Hepatocyte (in vitro differentiated cells): ENCODE data around the gene HDHD2. TPM values are rescaled to one million over a fixed set of nuclear protein-coding genes. Genes with fewer than 3 reads are reported as not detected.
"Not testable (repeated sequence)": the region's sequence is repeated elsewhere in the genome, so short reads cannot be mapped to it uniquely, and the experiment has no call there.

Experiments
- DNase-seq: peaks from one replicate; pipeline ENCODE4 v3.0.0-alpha.2; 2016; ENCODE audit warnings: low spot score
- H2AFZ ChIP-seq: fragments of 200-600 bp; sonication (generic); 2 replicates; pipeline ENCODE4 v1.6.0; 2016; ENCODE audit warnings: antibody characterized with exemption, mild to moderate bottlenecking
- H3K27ac ChIP-seq: fragments of 200-600 bp; sonication (generic); 2 replicates; pipeline ENCODE4 v1.5.1; 2016; ENCODE audit warnings: mild to moderate bottlenecking
- H3K27me3 ChIP-seq: fragments of 200-600 bp; sonication (generic); 2 replicates; pipeline ENCODE4 v1.6.1; 2016
- H3K36me3 ChIP-seq: fragments of 200-600 bp; sonication (generic); replicated peaks from 2 replicates; pipeline ENCODE4 v1.5.1; 2016; ENCODE audit warnings: low read depth; ENCODE audit not compliant: insufficient read depth
- H3K4me1 ChIP-seq: fragments of 200-600 bp; sonication (generic); 2 replicates; pipeline ENCODE4 v1.5.1; 2016; ENCODE audit warnings: mild to moderate bottlenecking, moderate library complexity; ENCODE audit not compliant: insufficient read depth
- H3K4me2 ChIP-seq: fragments of 200-600 bp; sonication (generic); 2 replicates; pipeline ENCODE4 v1.6.0; 2016
- H3K4me3 ChIP-seq: fragments of 200-600 bp; sonication (generic); 2 replicates; pipeline ENCODE4 v1.5.1; 2016; ENCODE audit warnings: mild to moderate bottlenecking
- H3K79me2 ChIP-seq: fragments of 200-600 bp; sonication (generic); 2 replicates; pipeline ENCODE4 v1.6.0; 2017; ENCODE audit warnings: mild to moderate bottlenecking
- H3K9me2 ChIP-seq: fragments of 200-600 bp; sonication (generic); replicated peaks from 2 replicates; pipeline ENCODE4 v1.6.0; 2017; ENCODE audit warnings: mild to moderate bottlenecking; ENCODE audit not compliant: insufficient read depth
- H3K9me3 ChIP-seq: fragments of 200-600 bp; sonication (generic); 2 replicates; pipeline ENCODE4 v1.5.1; 2016; ENCODE audit warnings: low read depth, mild to moderate bottlenecking
- H4K20me1 ChIP-seq: fragments of 200-600 bp; sonication (generic); 2 replicates; pipeline ENCODE4 v1.6.0; 2016; ENCODE audit warnings: mild to moderate bottlenecking; ENCODE audit not compliant: insufficient read depth, poor library complexity, severe bottlenecking
- CTCF ChIP-seq: fragments of 200-600 bp; sonication (generic); IDR thresholded peaks from 2 replicates; pipeline ENCODE4 v1.5.1; 2016; ENCODE audit warnings: antibody characterized with exemption, mild to moderate bottlenecking; ENCODE audit not compliant: poor library complexity
- EZH2 ChIP-seq: fragments of 200-600 bp; sonication (generic); IDR thresholded peaks from 2 replicates; pipeline ENCODE4 v1.6.1; 2016; ENCODE audit warnings: antibody characterized with exemption, mild to moderate bottlenecking, borderline replicate concordance
- EZH2phosphoT487 ChIP-seq: fragments of 200-600 bp; sonication (generic); IDR thresholded peaks from one replicate; pipeline ENCODE4 v1.6.1; 2018; ENCODE audit warnings: antibody characterized with exemption, mild to moderate bottlenecking, low read depth, moderate library complexity; ENCODE audit not compliant: unreplicated experiment, severe bottlenecking
- WGBS: methylation state at CpG from one replicate; pipeline ENCODE4 v1.1.6; 2016; ENCODE audit warnings: low lambda C conversion rate; ENCODE audit errors: missing lambda C conversion rate; 5-methylcytosine and 5-hydroxymethylcytosine counted together
- polyA plus RNA-seq: library from polyadenylated mRNA; unstranded; fragments of >200 nt; fragmentation: Nextera tagmentation; extraction: Ambion mirVana; gene quantifications from 2 replicates; pipeline ENCODE4 v1.2.1, GENCODE V29; 2016
- total RNA-seq: library from RNA; depleted of rRNA; stranded (reverse); fragments of >200 nt; gene quantifications from 2 replicates; pipeline ENCODE4 v1.2.3, GENCODE V29; 2014

The HDHD2 gene
- total RNA-seq, result 18.5 and 22.3 TPM in 2 replicates
- polyA plus RNA-seq, result 32.1 and 33.7 TPM in 2 replicates

DNA sequence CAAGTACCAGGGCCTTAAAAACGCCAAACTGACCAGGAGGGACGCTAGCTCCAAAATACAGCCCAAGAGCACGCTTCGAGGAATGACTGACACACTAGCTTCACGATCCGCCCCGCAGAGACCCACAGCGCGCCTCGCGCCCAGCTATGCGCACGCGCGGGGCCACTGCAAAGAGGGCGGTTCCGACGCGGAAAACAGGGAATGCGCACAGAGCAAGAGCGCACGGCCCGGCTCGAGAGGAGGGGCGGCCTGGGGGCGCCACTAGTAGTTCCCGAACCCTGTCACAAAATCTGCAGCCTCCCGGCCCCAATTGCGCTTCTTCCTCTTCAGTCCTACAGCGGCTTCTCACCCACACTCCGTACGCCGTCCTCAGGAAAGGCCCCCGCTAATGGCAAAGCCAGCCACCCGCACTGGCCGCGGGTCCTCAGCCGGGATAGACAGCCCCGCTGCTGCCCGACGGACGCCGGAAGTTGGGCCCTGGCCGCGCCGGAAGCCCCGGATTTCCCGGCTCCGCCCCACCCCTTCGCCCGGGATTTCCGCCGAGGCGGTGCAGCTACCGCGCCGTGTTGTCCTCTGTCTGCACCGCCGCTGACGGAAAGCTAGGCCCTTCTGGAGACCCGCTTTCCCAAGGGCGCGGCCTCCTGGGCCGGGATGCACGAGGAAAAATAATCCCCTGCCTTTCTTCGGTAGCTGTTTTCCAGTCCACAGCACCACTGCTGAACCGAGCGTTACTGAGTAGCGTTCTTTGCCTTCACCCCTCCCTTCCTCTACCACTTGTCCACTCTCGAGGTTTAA, at the start of gene HDHD2:
TSS of gene HDHD2 (minus strand) at position 472 of the 795 bp plus-strand sequence. CDS start 14,061 bp downstream, outside the sequence.
- Histone ChIP-seq H3K27me3 (no peaks in the 10 kb centered on the region), H3K36me3 (no peaks in the 10 kb centered on the region), H3K4me2 (peak within 1 kb of the TSS; percentile 90), H3K4me3 (peak within 1 kb of the TSS; percentile 69), H2AFZ (peak within 1 kb of the TSS; percentile 99), H3K9me2 (no peaks in the 10 kb centered on the region), H4K20me1 (no peaks in the 10 kb centered on the region), H3K79me2 (peaks cover 45% of the 10 kb centered on the region), H3K27ac (peak within 1 kb of the TSS; percentile 98), H3K9me3 (no peaks in the 10 kb centered on the region), H3K4me1 (peaks cover 14% of the 10 kb centered on the region)
- WGBS, result 1% methylated on average over 68 of the region's 70 CpGs
- TF ChIP-seq CTCF (no peak), EZH2 (no peak), EZH2phosphoT487 (no peak)
- peak; percentile 88 for DNase-seq

DNA sequence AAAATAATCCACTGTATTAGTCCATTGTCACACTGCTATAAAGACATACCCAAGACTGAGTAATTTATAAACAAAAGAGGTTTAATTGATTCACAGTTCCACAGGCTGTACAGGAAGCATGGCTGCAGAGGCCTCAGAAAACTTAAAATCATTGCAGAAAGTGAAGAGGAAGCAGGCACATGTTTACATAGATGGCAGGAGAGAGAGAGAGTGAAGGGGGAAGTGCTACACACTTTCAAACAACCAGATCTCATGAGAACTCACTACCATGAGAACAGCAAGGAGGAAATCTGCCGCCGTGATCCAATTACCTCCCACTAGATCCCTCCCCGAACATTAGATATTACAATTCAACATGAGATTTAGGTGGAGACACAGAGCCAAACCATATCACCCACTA, 45.7 kb upstream of the HDHD2 start:
- not testable (repeated sequence) for H3K4me2 ChIP-seq, H3K79me2 ChIP-seq, H3K9me2 ChIP-seq, H4K20me1 ChIP-seq, DNase-seq, H2AFZ ChIP-seq, H3K27me3 ChIP-seq, H3K4me3 ChIP-seq, H3K27ac ChIP-seq, H3K9me3 ChIP-seq, H3K4me1 ChIP-seq, H3K36me3 ChIP-seq
- 75% methylated on average over 3 of the region's 3 CpGs for WGBS

- no peak overlapping the region for H2AFZ ChIP-seq
- H3K36me3 ChIP-seq, result no peaks in the 10 kb centered on the region
- no peaks in the 10 kb centered on the region for H3K9me3 ChIP-seq
- H3K4me3 ChIP-seq, result no peak overlapping the region
- no peaks in the 10 kb centered on the region for H3K9me2 ChIP-seq
- H4K20me1 ChIP-seq, result no peaks in the 10 kb centered on the region
- TF ChIP-seq CTCF (no peak), EZH2 (no peak), EZH2phosphoT487 (no peak)
- no peak overlapping the region for H3K4me2 ChIP-seq
- no peaks in the 10 kb centered on the region for H3K27me3 ChIP-seq
- H3K79me2 ChIP-seq, result no peaks in the 10 kb centered on the region
- WGBS, result 90% methylated on average over 2 of the region's 2 CpGs
- H3K27ac ChIP-seq, result no peak overlapping the region
- no peaks in the 10 kb centered on the region for H3K4me1 ChIP-seq
- DNase-seq, result peak; percentile 12
These were observed 41.7 kb upstream of the HDHD2 start for GRCh38 chr18:47191961-47192360.

GRCh38 chr18:47187721-47188120, 37.4 kb upstream of the HDHD2 start:
- DNase-seq, result no peak
- Histone ChIP-seq H3K4me3 (no peak overlapping the region), H3K27me3 (no peaks in the 10 kb centered on the region), H3K9me3 (no peaks in the 10 kb centered on the region), H3K27ac (no peak overlapping the region), H3K36me3 (no peaks in the 10 kb centered on the region), H2AFZ (no peak overlapping the region), H3K4me1 (no peaks in the 10 kb centered on the region), H3K4me2 (no peak overlapping the region), H3K79me2 (no peaks in the 10 kb centered on the region), H4K20me1 (no peaks in the 10 kb centered on the region), H3K9me2 (no peaks in the 10 kb centered on the region)
- no peak for TF ChIP-seq EZH2phosphoT487
- TF ChIP-seq EZH2, result no peak
- TF ChIP-seq CTCF, result no peak
- 75% methylated on average over 7 of the region's 7 CpGs for WGBS
